Measurements from ENCODE around the gene AP1S3.
"Not testable (repeated sequence)": the region's sequence is repeated elsewhere in the genome, so short reads cannot be mapped to it uniquely, and the experiment has no call there.

Gene AP1S3

DNA sequence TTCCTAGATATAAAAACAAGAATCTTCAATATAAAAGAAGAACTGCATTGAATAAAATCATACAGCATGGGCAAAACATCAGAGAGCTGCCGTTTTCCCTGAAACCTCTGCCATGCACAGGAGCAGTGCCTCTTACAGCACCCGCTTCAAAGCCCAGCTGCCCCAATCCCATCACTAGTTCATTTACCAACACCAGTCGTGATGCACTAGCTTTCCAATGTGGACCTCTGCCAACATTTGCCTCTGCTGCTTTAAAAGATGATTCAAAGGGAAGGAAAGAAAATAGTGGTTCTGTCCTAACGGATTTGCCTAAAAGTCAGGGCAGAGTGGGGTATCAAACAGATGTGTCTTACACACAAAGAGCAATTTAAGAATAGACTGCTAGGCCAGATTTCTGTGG, 43.4 kb upstream of the AP1S3 start:
- Histone ChIP-seq H3K27ac (ENCODE audit: poor library complexity, severe bottlenecking) (no peak overlapping the region), H3K9me3 (ENCODE audit: severe bottlenecking) (no peaks in the 10 kb centered on the region), H3K36me3 (ENCODE audit: low read depth) (peaks cover 82% of the 10 kb centered on the region), H3K4me1 (ENCODE audit: insufficient read depth, poor library complexity, severe bottlenecking) (no peaks in the 10 kb centered on the region), H3K4me3 (ENCODE audit: severe bottlenecking) (no peak overlapping the region), H3K27me3 (ENCODE audit: insufficient read depth, poor library complexity, severe bottlenecking) (no peaks in the 10 kb centered on the region)
- TF ChIP-seq, protein P1, sequence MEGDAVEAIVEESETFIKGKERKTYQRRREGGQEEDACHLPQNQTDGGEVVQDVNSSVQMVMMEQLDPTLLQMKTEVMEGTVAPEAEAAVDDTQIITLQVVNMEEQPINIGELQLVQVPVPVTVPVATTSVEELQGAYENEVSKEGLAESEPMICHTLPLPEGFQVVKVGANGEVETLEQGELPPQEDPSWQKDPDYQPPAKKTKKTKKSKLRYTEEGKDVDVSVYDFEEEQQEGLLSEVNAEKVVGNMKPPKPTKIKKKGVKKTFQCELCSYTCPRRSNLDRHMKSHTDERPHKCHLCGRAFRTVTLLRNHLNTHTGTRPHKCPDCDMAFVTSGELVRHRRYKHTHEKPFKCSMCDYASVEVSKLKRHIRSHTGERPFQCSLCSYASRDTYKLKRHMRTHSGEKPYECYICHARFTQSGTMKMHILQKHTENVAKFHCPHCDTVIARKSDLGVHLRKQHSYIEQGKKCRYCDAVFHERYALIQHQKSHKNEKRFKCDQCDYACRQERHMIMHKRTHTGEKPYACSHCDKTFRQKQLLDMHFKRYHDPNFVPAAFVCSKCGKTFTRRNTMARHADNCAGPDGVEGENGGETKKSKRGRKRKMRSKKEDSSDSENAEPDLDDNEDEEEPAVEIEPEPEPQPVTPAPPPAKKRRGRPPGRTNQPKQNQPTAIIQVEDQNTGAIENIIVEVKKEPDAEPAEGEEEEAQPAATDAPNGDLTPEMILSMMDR (IDR thresholded peaks at IDR 0.05; ENCODE audit: poor library complexity, severe bottlenecking), result no peak
- ATAC-seq (ENCODE audit: low read depth) (no peak), DNase-seq (ENCODE audit: low spot score) (no peak)

DNA sequence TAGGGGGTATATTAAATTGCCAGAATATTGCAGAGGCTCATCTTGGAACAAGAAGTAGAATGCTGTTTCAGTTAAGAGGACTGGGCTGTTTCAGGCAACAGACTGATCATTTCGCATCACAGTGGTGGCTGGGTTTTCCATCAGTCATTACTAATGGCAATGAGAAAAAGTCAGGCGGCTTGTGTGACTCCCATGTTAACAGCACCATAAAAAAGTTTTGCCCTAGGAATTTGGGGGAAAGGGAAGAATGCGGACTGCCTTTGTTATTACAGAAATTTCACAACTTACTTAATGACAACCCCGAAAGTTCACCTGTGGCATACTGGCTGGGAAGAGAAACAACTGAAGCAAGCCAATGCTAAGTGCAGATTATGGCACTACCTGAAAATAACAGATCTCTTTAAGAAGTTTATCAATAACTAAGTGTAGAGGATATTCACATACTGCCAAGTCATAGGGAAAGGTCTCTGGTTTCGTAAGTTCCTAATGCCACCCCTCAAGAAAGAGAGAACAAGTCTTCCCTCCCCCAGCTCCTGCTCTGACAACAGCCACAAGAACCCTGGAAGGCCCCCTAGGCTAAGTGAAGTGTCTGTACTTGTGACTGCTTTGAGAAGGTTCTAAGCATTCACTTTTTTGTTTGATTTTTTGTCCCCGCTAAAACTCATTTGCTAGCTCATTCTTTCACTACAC, 40.5 kb upstream of the AP1S3 start:
- Histone ChIP-seq H3K36me3 (ENCODE audit: low read depth) (peaks cover 79% of the 10 kb centered on the region), H3K9me3 (ENCODE audit: severe bottlenecking) (no peaks in the 10 kb centered on the region), H3K4me1 (ENCODE audit: insufficient read depth, poor library complexity, severe bottlenecking) (no peaks in the 10 kb centered on the region), H3K4me3 (ENCODE audit: severe bottlenecking) (no peak overlapping the region), H3K27ac (ENCODE audit: poor library complexity, severe bottlenecking) (no peak overlapping the region), H3K27me3 (ENCODE audit: insufficient read depth, poor library complexity, severe bottlenecking) (no peaks in the 10 kb centered on the region)
- TF ChIP-seq, protein P1 (IDR thresholded peaks at IDR 0.05; ENCODE audit: poor library complexity, severe bottlenecking), result no peak
- DNase-seq (ENCODE audit: low spot score), result no peak
- no peak for ATAC-seq (ENCODE audit: low read depth)

DNA sequence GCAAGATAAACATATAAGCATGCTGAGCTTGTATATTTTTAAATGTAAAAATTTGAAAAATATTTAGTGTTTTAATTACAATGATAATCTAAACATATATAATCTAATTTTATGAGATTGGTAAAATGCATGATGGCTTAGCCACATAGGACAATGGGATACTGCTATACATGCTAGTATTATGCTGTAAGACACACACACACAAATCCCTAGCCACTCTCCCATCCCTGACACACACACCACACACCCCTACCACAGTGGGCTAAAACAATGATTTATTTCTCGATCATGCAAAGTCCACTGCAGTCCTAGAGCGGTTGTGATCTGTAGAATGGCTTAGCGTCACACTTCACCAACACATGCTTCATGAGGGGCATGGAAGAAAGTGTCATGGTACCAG, 36.3 kb upstream of the AP1S3 start:
- no peak overlapping the region for H3K4me3 ChIP-seq (ENCODE audit: severe bottlenecking)
- no peaks in the 10 kb centered on the region for H3K27me3 ChIP-seq (ENCODE audit: insufficient read depth, poor library complexity, severe bottlenecking)
- TF ChIP-seq, protein P1 (IDR thresholded peaks at IDR 0.05; ENCODE audit: poor library complexity, severe bottlenecking), result no peak
- H3K9me3 ChIP-seq (ENCODE audit: severe bottlenecking), result no peaks in the 10 kb centered on the region
- DNase-seq (ENCODE audit: low spot score) (no peak), ATAC-seq (ENCODE audit: low read depth) (no peak)
- H3K4me1 ChIP-seq (ENCODE audit: insufficient read depth, poor library complexity, severe bottlenecking), result no peaks in the 10 kb centered on the region
- H3K27ac ChIP-seq (ENCODE audit: poor library complexity, severe bottlenecking), result no peak overlapping the region
- H3K36me3 ChIP-seq (ENCODE audit: low read depth), result peaks cover 50% of the 10 kb centered on the region

DNA sequence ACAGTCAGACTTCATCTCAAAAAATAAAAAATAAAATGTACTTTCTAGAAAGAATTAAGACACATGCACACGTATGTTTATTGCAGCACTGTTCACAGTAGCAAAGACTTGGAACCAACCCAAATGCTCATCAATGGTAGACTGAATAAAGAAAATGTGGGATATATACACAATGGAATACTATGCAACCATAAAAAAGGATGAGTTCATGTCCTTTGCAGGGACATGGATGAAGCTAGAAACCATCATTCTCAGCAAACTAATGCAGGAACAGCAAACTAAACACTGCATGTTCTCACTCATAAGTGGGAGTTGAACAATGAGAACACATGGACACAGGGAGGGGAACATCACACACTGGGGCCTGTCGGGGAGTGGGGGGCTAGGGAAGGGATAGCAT, 35.4 kb upstream of the AP1S3 start:
- not testable (repeated sequence) for H3K4me3 ChIP-seq (ENCODE audit: severe bottlenecking); H3K27me3 ChIP-seq (ENCODE audit: insufficient read depth, poor library complexity, severe bottlenecking); H3K27ac ChIP-seq (ENCODE audit: poor library complexity, severe bottlenecking); DNase-seq (ENCODE audit: low spot score); H3K9me3 ChIP-seq (ENCODE audit: severe bottlenecking); H3K4me1 ChIP-seq (ENCODE audit: insufficient read depth, poor library complexity, severe bottlenecking); ATAC-seq (ENCODE audit: low read depth)
- H3K36me3 ChIP-seq (ENCODE audit: low read depth), result peaks cover 47% of the 10 kb centered on the region

DNA sequence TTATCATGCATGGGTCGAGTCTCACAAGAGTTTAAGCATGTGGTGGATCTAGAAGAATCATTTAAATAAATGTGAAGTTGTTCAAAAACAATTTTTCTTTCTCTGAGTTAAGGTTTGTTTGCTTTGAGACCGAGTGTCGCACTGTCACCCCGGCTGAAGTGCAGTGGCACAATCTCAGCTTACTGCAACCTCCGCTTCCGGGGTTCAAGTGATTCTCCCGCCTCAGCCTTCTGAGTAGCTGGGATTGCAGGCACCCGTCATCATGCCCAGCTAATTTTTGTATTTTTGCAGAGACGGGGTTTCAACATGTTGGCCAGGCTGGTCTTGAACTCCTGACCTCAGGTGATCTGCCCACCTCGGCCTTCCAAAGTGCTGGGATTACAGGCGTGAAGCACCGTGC, 34.3 kb upstream of the AP1S3 start:
- not testable (repeated sequence) for H3K27ac ChIP-seq (ENCODE audit: poor library complexity, severe bottlenecking); DNase-seq (ENCODE audit: low spot score); H3K9me3 ChIP-seq (ENCODE audit: severe bottlenecking); H3K27me3 ChIP-seq (ENCODE audit: insufficient read depth, poor library complexity, severe bottlenecking); H3K4me3 ChIP-seq (ENCODE audit: severe bottlenecking); ATAC-seq (ENCODE audit: low read depth); H3K4me1 ChIP-seq (ENCODE audit: insufficient read depth, poor library complexity, severe bottlenecking)
- peaks cover 37% of the 10 kb centered on the region for H3K36me3 ChIP-seq (ENCODE audit: low read depth)
